Smooth muscle cell (in vitro differentiated cells): ENCODE data around the gene INTS1. TPM values are rescaled to one million over a fixed set of nuclear protein-coding genes. Genes with fewer than 3 reads are reported as not detected.

Source experiments
- DNase-seq: peaks from one replicate; lab custom pipeline; 2025; ENCODE audit not compliant: unreplicated experiment; lab: John Stamatoyannopoulos, UW
- H2AFZ ChIP-seq: fragments of 200-600 bp; sonication (generic); 2 replicates; pipeline ENCODE4 v1.6.0; 2016; ENCODE audit warnings: antibody characterized with exemption, low read depth, mild to moderate bottlenecking
- H3F3A ChIP-seq: fragments of 200-600 bp; sonication (generic); 2 replicates; pipeline ENCODE4 v1.6.0; 2017; ENCODE audit warnings: antibody characterized with exemption, low read depth
- H3K27ac ChIP-seq: fragments of 200-600 bp; sonication (generic); 2 replicates; pipeline ENCODE4 v1.5.1; 2016; ENCODE audit warnings: low read depth, mild to moderate bottlenecking
- H3K27me3 ChIP-seq: fragments of 200-600 bp; sonication (generic); 2 replicates; pipeline ENCODE4 v1.6.1; 2016; ENCODE audit warnings: low read depth, mild to moderate bottlenecking
- H3K36me3 ChIP-seq: fragments of 200-600 bp; sonication (generic); 2 replicates; pipeline ENCODE4 v1.5.1; 2016; ENCODE audit warnings: low read depth
- H3K4me1 ChIP-seq: fragments of 200-600 bp; sonication (generic); 2 replicates; pipeline ENCODE4 v1.5.1; 2016; ENCODE audit warnings: low read depth
- H3K4me2 ChIP-seq: fragments of 200-600 bp; sonication (generic); 2 replicates; pipeline ENCODE4 v1.6.0; 2016; ENCODE audit warnings: mild to moderate bottlenecking
- H3K4me3 ChIP-seq: fragments of 200-600 bp; sonication (generic); 2 replicates; pipeline ENCODE4 v1.5.1; 2016; ENCODE audit warnings: mild to moderate bottlenecking
- H3K79me2 ChIP-seq: fragments of 200-600 bp; sonication (generic); 2 replicates; pipeline ENCODE4 v1.6.0; 2016; ENCODE audit warnings: low read depth, mild to moderate bottlenecking
- H3K9ac ChIP-seq: fragments of 200-600 bp; sonication (generic); 2 replicates; pipeline ENCODE4 v1.6.0; 2016; ENCODE audit warnings: low read depth
- H3K9me3 ChIP-seq: fragments of 200-600 bp; sonication (generic); replicated peaks from 2 replicates; pipeline ENCODE4 v1.5.1; 2016; ENCODE audit warnings: low read depth
- H4K20me1 ChIP-seq: fragments of 200-600 bp; sonication (generic); 2 replicates; pipeline ENCODE4 v1.6.0; 2016; ENCODE audit warnings: low read depth
- WGBS: methylation state at CpG from one replicate; pipeline ENCODE4 v1.1.7; 2016; ENCODE audit warnings: low lambda C conversion rate; 5-methylcytosine and 5-hydroxymethylcytosine counted together
- polyA plus RNA-seq: library from polyadenylated mRNA; unstranded; fragments of >200 nt; fragmentation: Nextera tagmentation; extraction: Ambion mirVana; gene quantifications from 2 replicates; pipeline ENCODE4 v1.2.1, GENCODE V29; 2016
- total RNA-seq: library from RNA; depleted of rRNA; stranded (reverse); fragments of >200 nt; gene quantifications from 2 replicates; pipeline ENCODE4 v1.2.3, GENCODE V29; 2014
- TF ChIP-seq, protein P1 (sequence below): fragments of 200-600 bp; sonication (generic); IDR thresholded peaks from 2 replicates; pipeline ENCODE4 v1.5.1; 2017; ENCODE audit warnings: borderline replicate concordance, mild to moderate bottlenecking, antibody characterized with exemption; ENCODE audit not compliant: insufficient read depth, poor library complexity, severe bottlenecking

The INTS1 gene
- total and polyA plus RNA-seq, 2 experiments from 2014 or later: 18.2 to 51.2 TPM

DNA sequence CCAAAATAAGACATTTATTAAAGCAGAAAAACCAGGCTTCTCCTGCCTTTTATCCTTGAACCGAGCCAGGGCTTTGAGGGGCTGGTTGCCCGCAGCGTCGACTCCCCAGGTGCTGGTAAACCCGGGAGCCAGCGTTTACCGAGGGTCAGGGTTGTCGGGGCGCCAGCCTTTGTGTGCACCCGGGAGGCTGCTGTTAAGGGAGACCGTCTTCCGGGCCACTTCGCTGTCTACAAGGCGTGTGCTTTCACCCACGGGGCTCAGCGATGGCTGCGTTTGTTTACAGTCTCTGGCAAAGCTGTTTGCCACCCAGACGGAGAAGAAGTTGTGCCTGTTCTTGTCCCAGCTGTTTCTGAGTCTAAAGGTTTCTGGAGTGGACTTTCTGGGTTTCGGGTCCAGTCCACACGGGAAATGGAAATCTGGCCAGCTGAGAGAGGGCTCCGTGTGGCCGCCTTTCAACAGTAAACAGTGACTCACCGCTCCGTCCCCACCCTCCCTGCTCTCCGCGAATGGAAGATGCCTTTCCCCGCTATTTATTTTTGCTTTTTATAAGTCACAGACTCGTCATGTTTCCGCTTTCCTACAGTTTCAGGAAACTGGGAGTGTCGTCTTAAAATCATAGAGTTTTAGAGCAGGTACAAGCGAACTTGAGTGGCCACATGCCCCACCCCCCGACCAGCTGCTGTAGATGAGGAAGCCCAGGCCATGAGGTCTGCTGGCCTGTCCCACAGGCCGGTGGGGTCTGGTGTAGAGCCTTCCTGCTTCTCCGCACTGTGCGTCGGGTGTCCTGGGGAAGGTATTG is 28.5 kb upstream of the INTS1 start:
- 16% methylated on average over 36 of the region's 36 CpGs for WGBS
- Histone ChIP-seq H3K9me3 (no peaks in the 10 kb centered on the region), H3F3A (peaks cover 13% of the 10 kb centered on the region), H4K20me1 (peaks cover 27% of the 10 kb centered on the region), H2AFZ (no peak overlapping the region), H3K36me3 (no peaks in the 10 kb centered on the region), H3K27ac (peak overlapping the region; percentile 97), H3K4me3 (peak overlapping the region; percentile 49), H3K4me1 (peaks cover 12% of the 10 kb centered on the region), H3K79me2 (peaks cover 30% of the 10 kb centered on the region), H3K4me2 (peak overlapping the region; percentile 85), H3K27me3 (no peaks in the 10 kb centered on the region), H3K9ac (peak overlapping the region; percentile 85)
- peak; percentile 43 for DNase-seq
- TF ChIP-seq, protein P1, sequence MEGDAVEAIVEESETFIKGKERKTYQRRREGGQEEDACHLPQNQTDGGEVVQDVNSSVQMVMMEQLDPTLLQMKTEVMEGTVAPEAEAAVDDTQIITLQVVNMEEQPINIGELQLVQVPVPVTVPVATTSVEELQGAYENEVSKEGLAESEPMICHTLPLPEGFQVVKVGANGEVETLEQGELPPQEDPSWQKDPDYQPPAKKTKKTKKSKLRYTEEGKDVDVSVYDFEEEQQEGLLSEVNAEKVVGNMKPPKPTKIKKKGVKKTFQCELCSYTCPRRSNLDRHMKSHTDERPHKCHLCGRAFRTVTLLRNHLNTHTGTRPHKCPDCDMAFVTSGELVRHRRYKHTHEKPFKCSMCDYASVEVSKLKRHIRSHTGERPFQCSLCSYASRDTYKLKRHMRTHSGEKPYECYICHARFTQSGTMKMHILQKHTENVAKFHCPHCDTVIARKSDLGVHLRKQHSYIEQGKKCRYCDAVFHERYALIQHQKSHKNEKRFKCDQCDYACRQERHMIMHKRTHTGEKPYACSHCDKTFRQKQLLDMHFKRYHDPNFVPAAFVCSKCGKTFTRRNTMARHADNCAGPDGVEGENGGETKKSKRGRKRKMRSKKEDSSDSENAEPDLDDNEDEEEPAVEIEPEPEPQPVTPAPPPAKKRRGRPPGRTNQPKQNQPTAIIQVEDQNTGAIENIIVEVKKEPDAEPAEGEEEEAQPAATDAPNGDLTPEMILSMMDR: no peak

DNA sequence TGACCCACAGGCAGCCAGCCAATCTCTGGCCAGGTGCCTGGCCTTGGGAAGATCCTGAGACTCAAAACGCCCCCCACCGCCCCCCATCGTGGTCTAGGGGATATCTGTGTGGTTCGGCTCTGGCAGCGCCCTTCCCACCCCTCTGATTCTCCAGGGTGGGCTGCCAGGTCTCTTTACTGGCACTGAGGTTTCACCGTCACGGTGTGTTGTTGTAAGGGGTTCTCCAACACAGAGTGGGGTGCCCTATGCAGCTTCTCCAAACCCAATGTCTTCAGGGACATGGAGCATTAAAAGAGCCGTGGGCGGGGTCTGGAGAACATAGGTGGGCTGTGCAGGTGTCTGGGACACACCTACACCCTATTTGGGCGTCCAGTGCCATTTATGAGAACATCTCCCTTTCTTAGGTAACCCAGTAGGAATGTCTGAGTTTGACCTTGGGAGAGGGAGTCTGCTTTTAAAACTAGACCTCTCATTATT is 27.8 kb upstream of the INTS1 start:
- Histone ChIP-seq H3F3A (peaks cover 13% of the 10 kb centered on the region), H3K79me2 (peaks cover 27% of the 10 kb centered on the region), H3K9me3 (no peaks in the 10 kb centered on the region), H3K9ac (peak overlapping the region; percentile 85), H3K27ac (peak overlapping the region; percentile 97), H2AFZ (no peak overlapping the region), H3K36me3 (no peaks in the 10 kb centered on the region), H4K20me1 (peaks cover 27% of the 10 kb centered on the region), H3K4me2 (peak overlapping the region; percentile 85), H3K4me3 (peak overlapping the region; percentile 49), H3K27me3 (no peaks in the 10 kb centered on the region), H3K4me1 (peaks cover 8% of the 10 kb centered on the region)
- TF ChIP-seq, protein P1: no peak
- 66% methylated on average over 10 of the region's 10 CpGs for WGBS
- no peak for DNase-seq

DNA sequence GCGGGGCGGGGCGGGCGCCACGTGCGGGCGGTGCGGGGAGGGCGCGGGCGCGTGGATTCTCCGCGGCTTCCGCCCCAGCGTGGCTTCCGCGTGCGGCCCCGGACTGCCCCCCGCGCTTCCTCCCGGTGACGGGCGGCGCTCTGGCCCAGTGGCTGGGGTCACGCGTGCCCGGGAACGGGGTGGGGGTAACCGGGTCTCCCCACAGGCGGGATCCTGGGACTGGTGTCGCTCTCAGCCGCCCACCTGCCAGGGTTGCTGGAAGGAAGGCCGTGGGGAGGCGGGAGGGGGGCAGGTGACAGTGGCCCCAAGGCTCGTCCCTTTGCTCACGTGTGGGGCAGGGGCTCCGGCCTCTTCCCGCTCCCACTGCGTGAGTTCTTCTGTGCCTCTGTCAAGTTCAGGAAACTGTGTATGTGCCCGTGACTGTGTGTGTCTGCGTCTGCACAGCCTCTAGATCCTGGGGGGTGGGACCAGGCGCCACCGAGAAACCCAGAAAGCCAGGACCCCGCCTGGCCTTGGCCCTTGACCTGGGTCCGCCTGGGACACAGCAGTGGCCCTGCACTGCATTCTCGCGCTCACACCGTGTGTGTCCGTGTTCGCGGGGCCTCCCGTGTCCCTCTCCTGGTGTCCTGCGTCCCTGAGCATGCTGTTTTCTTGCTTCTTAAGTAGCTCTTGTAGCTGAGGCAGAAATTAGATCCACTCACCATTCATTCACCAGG is 27.2 kb upstream of the INTS1 start:
- H3K79me2 ChIP-seq: peaks cover 24% of the 10 kb centered on the region

More for the DNA sequence above, 27.2 kb upstream of the INTS1 start:
- peaks cover 13% of the 10 kb centered on the region for H3F3A ChIP-seq
- peak overlapping the region; percentile 85 for H3K9ac ChIP-seq
- H4K20me1 ChIP-seq: peaks cover 27% of the 10 kb centered on the region
- H2AFZ ChIP-seq: no peak overlapping the region
- peak overlapping the region; percentile 85 for H3K4me2 ChIP-seq
- H3K27ac ChIP-seq: peak overlapping the region; percentile 97
- TF ChIP-seq, protein P1: no peak
- peak overlapping the region; percentile 49 for H3K4me3 ChIP-seq
- H3K9me3 ChIP-seq: no peaks in the 10 kb centered on the region
- no peak for DNase-seq
- no peaks in the 10 kb centered on the region for H3K27me3 ChIP-seq
- H3K36me3 ChIP-seq: no peaks in the 10 kb centered on the region
- H3K4me1 ChIP-seq: peaks cover 2% of the 10 kb centered on the region
- WGBS: 18% methylated on average over 51 of the region's 55 CpGs
